ENCODE measurements around the gene DRD1. TPM values are rescaled to one million over a fixed set of nuclear protein-coding genes. Genes with fewer than 3 reads are reported as not detected.
"Not testable (repeated sequence)": the region's sequence is repeated elsewhere in the genome, so short reads cannot be mapped to it uniquely, and the experiment has no call there.

DRD1 gene
- polyA plus RNA-seq, 4 donors: 0.04 TPM; not detected in 3

DNA sequence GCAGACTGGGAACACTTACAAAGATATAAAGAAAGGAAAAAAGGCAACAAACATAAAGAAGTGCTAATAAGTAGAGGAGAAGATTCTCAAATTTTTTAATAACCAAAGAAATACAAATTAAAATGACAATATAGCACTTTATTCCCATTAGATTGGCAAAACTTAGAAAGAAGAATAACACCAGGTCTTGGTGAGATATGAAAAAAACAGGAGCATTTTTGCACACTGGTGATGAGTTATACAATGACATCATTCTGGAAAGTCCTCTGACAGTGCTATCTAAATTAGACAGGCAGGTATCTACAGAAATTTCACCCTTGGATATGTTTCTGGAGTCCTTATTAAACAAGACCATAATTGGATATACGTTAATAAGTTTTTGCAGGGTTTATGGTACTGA lies 24.9 kb upstream of the DRD1 start:
- DNase-seq (ENCODE audit: low read depth in 4 of 4, low spot score in 3 of 4): no peak

DNA sequence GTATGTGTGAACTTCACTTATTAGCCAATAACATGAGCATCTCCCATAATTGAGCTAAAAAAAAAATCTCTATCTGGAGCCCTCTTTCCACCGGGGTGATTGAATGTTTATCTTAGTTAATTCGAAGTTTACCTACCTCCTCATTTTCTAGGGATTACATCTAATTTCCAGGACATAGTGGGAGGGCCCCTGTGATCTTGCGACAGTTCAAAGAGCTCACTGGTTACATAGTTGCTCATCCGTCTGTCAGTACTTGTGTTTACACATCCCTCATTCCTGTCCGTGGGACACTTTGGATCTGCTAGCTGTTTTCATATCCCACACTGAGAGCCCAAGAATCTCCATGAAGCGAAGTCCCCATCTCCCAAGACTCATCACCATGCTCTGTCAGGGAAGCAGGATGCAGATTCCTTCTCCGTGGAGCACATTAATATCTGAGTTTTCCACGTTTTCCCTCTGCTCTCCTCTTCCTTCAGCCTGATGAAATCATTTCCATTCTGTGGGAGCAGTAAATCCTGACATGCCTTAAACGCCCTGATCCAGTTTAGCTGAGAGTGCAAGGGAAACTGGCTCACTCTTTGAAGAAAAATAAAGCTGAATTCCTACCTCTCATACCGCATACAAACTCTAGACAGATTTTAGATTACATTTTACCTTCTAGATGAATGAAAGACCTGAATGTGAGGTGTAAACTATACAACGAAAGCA lies 24.2 kb upstream of the DRD1 start:
- no peak for DNase-seq (ENCODE audit: low read depth in 4 of 4, low spot score in 3 of 4)

DNA sequence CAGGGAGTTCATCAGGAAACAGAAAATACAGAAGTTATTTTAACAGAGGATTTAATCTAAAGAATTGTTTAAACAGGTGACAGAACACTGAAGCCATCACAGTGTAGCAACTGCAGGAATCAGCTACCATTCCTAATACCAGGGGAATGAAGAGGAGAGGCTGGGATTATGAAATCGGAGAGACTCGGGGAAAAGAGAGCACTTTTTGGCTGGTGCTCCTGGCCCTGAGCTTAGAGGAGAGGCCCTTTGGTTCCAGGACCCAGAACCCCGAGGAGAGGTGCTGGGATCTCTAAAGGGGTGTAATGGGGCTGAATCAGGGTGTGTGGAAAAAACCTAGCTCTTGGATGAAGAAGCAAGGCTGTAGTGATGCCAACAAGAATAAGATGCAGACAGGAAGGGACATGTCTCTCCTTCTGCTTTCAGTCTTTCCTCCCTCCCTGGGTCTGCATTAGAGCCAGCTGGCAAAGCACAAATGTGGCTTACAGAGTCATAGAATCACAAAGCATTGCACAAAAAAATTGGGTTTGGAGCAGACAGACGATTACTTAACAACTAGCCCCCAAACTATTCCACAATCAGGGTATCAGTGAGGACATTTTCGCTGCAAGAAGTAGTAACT lies 22.8 kb upstream of the DRD1 start:
- no peak for DNase-seq (ENCODE audit: low read depth in 4 of 4, low spot score in 3 of 4)

- DNase-seq (ENCODE audit: low read depth in 4 of 4, low spot score in 3 of 4): no peak
These were observed 21.3 kb upstream of the DRD1 start for GRCh38 chr5:175465282-175465681.

DNA sequence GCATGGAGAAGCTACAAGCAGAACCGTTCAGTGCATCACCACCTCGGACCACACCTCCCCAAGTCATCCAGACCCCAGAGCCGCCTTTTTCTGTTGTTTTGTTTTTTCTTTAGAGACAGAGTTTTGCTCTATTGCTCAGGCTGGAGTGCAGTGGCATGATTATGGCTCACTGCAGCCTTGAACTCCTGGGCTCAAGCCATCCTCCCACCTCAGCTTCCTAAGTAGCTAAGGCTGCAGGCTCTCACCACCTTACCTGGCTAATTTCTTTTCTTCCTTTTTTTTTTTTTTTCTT lies 20.9 kb upstream of the DRD1 start:
- no peak for DNase-seq (ENCODE audit: low read depth in 4 of 4, low spot score in 3 of 4)

DNA sequence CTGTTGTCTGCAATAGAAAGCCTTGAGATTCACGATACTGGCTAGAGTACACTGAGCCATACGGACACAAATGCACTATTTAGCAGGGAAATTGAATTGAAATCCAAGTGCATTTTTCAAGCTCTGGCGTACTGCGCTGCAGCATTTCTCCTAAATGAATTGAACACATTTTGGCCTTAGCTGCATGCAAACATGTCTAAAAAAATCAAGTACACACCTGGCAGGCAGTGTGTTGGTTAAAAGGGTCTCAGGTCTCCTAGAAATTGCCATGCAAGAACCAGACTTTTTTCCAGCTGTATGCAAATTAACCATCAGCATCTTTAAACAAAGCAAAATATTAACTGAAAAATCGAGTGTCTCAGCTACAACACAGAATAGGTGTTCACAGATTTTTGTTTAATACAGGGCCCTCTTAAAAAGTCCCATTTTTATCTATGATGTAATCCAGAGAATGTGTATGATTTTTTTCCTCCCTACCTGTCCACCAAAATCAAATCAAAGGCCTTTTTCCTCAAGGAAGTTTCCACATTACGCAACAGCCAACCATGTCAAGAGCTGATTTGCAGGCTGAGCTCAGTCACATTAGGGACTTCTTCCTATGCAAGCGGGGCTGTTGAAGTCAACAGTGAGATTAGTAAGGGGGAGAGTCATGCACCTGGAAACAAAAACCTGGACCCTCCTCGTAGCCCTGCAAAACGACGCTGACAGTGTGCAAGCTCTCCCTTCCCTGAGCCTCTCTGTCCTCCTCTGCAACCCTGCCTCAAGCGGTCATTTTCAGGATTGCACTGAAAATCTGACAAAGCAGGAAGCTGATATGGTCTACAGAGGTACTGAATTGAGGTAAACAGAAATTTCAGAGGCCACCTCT lies 20.3 kb upstream of the DRD1 start:
- DNase-seq (ENCODE audit: low read depth in 4 of 4, low spot score in 3 of 4): no peak

- DNase-seq (ENCODE audit: low read depth in 4 of 4, low spot score in 3 of 4): no peak
These were observed 19.7 kb upstream of the DRD1 start for GRCh38 chr5:175463641-175464040.

- DNase-seq (ENCODE audit: low read depth in 4 of 4, low spot score in 3 of 4): no peak
These were observed 17.4 kb upstream of the DRD1 start for GRCh38 chr5:175461370-175461769.

DNA sequence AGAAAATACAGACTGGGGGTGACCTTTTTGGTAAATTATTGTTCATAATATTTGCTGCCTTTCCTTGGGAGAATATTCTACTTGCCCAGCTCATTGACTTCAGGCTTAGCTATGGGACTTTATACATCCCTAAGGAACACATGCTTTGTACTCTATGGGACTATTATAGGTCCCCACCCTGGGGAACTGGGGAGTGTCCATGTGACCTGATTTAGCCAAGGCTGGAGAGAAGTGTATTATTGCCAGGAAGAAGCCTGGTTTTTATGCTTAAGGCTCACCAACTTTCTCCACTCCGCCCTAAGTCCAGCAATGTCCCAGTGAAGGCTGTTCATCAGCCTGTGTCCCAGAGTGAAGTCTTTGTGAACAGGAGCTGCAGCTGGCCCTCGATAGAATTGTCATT lies 16.6 kb upstream of the DRD1 start:
- no peak for DNase-seq (ENCODE audit: low read depth in 4 of 4, low spot score in 3 of 4)

- no peak for DNase-seq (ENCODE audit: low read depth in 4 of 4, low spot score in 3 of 4)
These were observed 16.1 kb upstream of the DRD1 start for GRCh38 chr5:175460126-175460525.

DNA sequence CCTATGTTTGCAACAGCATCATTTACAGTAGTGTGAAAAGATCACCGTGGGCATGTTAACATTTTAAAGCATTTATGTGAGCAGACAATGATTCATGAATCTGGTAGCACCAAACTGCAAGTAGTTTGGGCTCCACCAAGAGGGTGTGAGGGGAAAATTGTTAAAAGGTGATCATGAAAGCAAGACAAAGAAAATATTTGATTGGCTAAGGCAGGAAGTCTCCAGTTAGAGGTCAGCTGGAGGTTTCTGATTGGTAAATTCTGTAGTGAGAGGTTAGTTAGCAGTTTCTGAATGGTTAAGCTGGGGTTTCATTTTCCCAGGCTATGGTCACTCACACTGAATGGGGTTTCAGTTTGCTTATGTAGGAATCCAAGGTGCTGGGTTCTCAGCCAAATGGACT lies 13.5 kb upstream of the DRD1 start:
- no peak for DNase-seq (ENCODE audit: low read depth in 4 of 4, low spot score in 3 of 4)

- DNase-seq (ENCODE audit: low read depth in 4 of 4, low spot score in 3 of 4): no peak
These were observed 12.2 kb upstream of the DRD1 start for GRCh38 chr5:175456105-175456742.

GRCh38 chr5:175454338-175454737 lies 10.4 kb upstream of the DRD1 start:
- not testable (repeated sequence) for DNase-seq (ENCODE audit: low read depth in 4 of 4, low spot score in 3 of 4)

DNA sequence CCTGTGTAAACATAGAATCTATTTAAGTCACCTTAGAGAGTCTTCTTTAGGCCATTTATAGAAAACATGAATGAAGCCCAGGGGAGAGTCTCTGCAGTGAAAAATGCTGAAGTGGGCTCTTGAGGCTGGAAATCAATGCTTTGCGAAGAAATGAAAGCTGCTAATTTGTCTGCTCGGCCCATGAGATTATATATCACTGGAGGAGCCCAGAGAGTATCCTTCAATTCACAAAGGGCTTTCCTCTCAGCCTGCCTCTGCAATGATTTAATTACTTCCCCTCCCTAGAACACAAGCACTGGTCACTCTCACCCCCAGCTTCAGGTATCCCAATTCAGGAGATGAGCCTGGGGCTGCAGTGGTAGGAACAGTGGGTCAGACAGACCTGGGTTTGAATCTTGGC lies 8.2 kb upstream of the DRD1 start:
- DNase-seq (ENCODE audit: low read depth in 4 of 4, low spot score in 3 of 4): no peak

- DNase-seq (ENCODE audit: low read depth in 4 of 4, low spot score in 3 of 4): no peak
These were observed 4.3 kb upstream of the DRD1 start for GRCh38 chr5:175448276-175448675.

GRCh38 chr5:175447571-175447970 lies 3.6 kb upstream of the DRD1 start:
- DNase-seq (ENCODE audit: low read depth in 4 of 4, low spot score in 3 of 4): no peak

DNA sequence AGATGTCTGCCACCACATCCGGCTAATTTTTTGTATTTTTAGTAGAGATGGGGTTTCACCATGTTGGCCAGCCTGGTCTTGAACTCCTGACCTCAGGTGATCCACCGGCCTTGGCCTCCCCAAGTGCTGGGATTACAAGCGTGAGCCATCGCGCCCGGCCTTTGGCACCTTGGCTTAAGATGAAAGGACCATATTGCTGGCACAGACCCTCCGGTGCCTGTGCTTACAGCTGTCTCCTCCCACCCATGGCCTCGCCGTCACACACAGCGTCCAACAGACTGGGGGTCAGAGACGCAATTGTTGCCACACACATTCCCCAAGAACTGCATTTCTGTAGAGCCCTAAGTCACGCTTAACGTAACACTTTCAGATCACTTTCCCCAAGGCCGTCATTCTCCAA lies 2.4 kb upstream of the DRD1 start:
- DNase-seq (ENCODE audit: low read depth in 4 of 4, low spot score in 3 of 4): not testable (repeated sequence)

GRCh38 chr5:175444905-175445456 lies 999 bp upstream of the DRD1 start:
- no peak for DNase-seq (ENCODE audit: low read depth in 4 of 4, low spot score in 3 of 4)

DNA sequence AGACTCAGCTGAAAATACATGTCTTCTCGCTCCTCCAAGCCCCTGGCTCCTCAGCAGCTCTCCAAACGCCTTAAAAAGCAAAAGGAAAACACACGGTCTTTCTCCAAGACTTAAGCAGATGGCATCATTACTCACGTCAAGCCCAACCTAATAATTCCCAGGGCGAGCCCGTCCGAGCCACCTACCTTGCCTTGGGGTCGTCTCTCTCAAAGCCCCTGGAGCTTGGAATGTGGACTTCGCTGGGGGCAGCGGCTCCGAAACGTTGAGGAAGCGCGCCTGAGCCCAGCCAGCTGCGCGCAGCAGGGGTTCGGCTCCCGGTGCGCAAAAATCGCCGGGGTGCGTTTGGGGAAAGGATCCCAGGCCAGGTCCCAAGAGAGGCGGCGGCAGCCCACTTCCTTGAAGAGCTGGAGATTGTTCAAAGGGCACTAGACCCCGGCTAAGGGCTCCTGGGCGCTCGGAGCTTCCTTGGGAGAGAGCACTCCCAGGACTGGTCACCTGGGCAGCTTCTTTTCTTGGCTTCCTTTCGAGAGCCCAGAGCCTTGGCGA lies 395 bp downstream of the DRD1 start:
- no peak for DNase-seq (ENCODE audit: low read depth in 4 of 4, low spot score in 3 of 4)

DNA sequence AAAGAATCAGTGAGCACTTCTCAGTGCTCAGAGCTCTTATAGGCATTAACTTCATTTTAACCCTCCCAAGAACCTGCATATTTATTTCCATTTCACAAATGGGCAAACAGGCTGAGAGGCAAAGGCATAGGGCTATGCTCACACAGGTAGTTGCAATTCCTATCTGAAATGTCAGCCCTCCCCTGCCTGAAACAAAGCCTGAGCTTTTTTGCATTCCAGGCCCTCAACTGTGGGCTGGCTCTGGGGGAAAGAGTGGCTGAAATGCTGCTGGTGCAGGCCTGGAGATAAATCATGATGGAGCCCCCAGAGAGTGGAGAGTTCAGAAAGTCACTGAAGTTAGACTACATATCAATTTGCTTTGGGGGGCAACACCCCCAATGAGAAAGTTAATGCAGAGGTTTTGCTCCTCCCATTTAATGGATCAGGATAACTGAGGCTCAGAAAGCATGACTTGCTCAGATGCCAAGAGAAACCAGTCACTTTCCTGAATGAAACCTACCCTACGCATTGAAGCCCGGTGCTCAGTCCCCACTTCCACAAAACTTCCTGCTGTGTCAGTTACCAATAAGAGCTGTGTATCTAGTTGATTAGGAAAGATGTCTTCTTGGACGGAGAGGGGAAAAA lies 5.6 kb downstream of the DRD1 start:
- DNase-seq (ENCODE audit: low read depth in 4 of 4, low spot score in 3 of 4): no peak

Measured in right renal pelvis (tissue), 4 donors.